HCT116 (cell line): ENCODE measurements around the gene CLCA4. TPM values are rescaled to one million over a fixed set of nuclear protein-coding genes. Genes with fewer than 3 reads are reported as not detected.

Source experiments
- ATAC-seq: fragments of 200-7000 bp; cut with Tn5 transposase; 2 replicates; pipeline ENCODE4 v1.9.1; 2020; ENCODE audit warnings: mild to moderate bottlenecking, moderate library complexity
- BruUV-seq: library from RNA; stranded (reverse); fragments of 400-500 nt; replicated peaks from 2 replicates; lab custom pipeline; 2021; lab: Mats Ljungman, UMichigan
- CTCF ChIA-PET: fragments of 300-600 bp; sonication (Branson Sonifier 250); formaldehyde crosslinking; loops from one replicate; lab custom pipeline; 2021; ENCODE audit warnings: antibody characterized with exemption; lab: Charles Lee
- POLR2A ChIA-PET: fragments of 300-600, 350-600 bp; sonication (Branson Sonifier 250); formaldehyde crosslinking; loops from one replicate; lab custom pipeline; 2021; ENCODE audit warnings: antibody characterized with exemption; lab: Charles Lee
- RAD21 ChIA-PET, 2 experiments: fragments of 300-600 bp; sonication (Branson Sonifier 250); formaldehyde crosslinking; loops; one replicate each; lab custom pipeline; 2023; ENCODE audit warnings: low total read pairs in 2 of 2; ENCODE audit not compliant: uncharacterized antibody in 2 of 2, unreplicated experiment in 2 of 2, low non-redundant PET in 1 of 2; lab: Charles Lee
- DNase-seq: peaks from one replicate; pipeline ENCODE4 v3.0.0-alpha.2; 2010; ENCODE audit warnings: low read depth, low spot score
- H2AFZ ChIP-seq: fragments of 200-600 bp; shearing (Covaris generic), sonication (generic); 2 replicates; pipeline ENCODE4 v1.6.1; 2017; ENCODE audit warnings: low read depth, mixed run types, mixed read lengths, antibody characterized with exemption, low read length; ENCODE audit not compliant: poor library complexity, severe bottlenecking
- H3K27ac ChIP-seq: 2 replicates; pipeline ENCODE4 v1.5.1; 2012; ENCODE audit warnings: low read depth, low read length
- H3K27me3 ChIP-seq: fragments of 200-600 bp; sonication (generic); 2 replicates; pipeline ENCODE4 v1.6.1; 2016; ENCODE audit warnings: mixed run types, low read length, mixed read lengths; ENCODE audit not compliant: insufficient read depth
- H3K36me3 ChIP-seq, 2 experiments: fragments of 200-500 bp in 1 of 2; fragments of 200-600 bp in 1 of 2; sonication (Bioruptor generic) in 1 of 2; sonication (generic) in 1 of 2; 2 replicates each; pipeline versions ENCODE4 v1.5.1 to v1.6.1; 2014 to 2016; ENCODE audit warnings: low read length in 2 of 2, inconsistent platforms in 1 of 2, mixed read lengths in 1 of 2, mixed run types in 1 of 2; ENCODE audit not compliant: insufficient read depth in 2 of 2, control insufficient read depth in 1 of 2
- H3K4me1 ChIP-seq, 2 experiments: fragments of 200-600 bp in 1 of 2; sonication (generic) in 1 of 2; 2 replicates each; pipeline versions ENCODE4 v1.5.1 to v1.6.1; 2012 to 2017; ENCODE audit warnings: low read length in 2 of 2, inconsistent platforms in 1 of 2, mild to moderate bottlenecking in 1 of 2, mixed read lengths in 1 of 2, mixed run types in 1 of 2, moderate library complexity in 1 of 2; ENCODE audit not compliant: insufficient read depth in 2 of 2, control insufficient read depth in 1 of 2
- H3K4me2 ChIP-seq: fragments of 200-600 bp; sonication (generic); 2 replicates; pipeline ENCODE4 v1.6.1; 2017; ENCODE audit warnings: mixed run types, low read length, mixed read lengths
- H3K4me3 ChIP-seq, 2 experiments: fragments of 200-600 bp in 1 of 2; sonication (generic) in 1 of 2; replicated peaks in 1 of 2; 2 replicates each; pipeline ENCODE4 v1.5.1; 2011 to 2016; ENCODE audit warnings: low read length in 2 of 2, control low read depth in 1 of 2, low read depth in 1 of 2, mild to moderate bottlenecking in 1 of 2, mixed read lengths in 1 of 2, mixed run types in 1 of 2
- H3K79me2 ChIP-seq: fragments of 200-600 bp; sonication (generic); 2 replicates; pipeline ENCODE4 v1.6.1; 2017; ENCODE audit warnings: mild to moderate bottlenecking, mixed run types, low read length, moderate library complexity, mixed read lengths; ENCODE audit not compliant: insufficient read depth
- H3K9ac ChIP-seq: fragments of 200-600 bp; sonication (generic); 2 replicates; pipeline ENCODE4 v1.6.1; 2016; ENCODE audit warnings: low read length, mixed read lengths
- H3K9me2 ChIP-seq: fragments of 200-600 bp; sonication (generic), shearing (Covaris generic); 2 replicates; pipeline ENCODE4 v1.6.1; 2017; ENCODE audit warnings: mixed run types, mild to moderate bottlenecking, moderate library complexity; ENCODE audit not compliant: insufficient read depth
- H3K9me3 ChIP-seq, 2 experiments: fragments of 200-500 bp in 1 of 2; fragments of 200-600 bp in 1 of 2; sonication (Bioruptor generic) in 1 of 2; sonication (generic) in 1 of 2; 2 replicates each; pipeline ENCODE4 v1.6.1; 2014 to 2017; ENCODE audit warnings: low read length in 2 of 2, mixed read lengths in 2 of 2, inconsistent platforms in 1 of 2, low read depth in 1 of 2, mild to moderate bottlenecking in 1 of 2, mixed run types in 1 of 2, moderate library complexity in 1 of 2; ENCODE audit not compliant: control insufficient read depth in 1 of 2, insufficient read depth in 1 of 2
- H4K20me1 ChIP-seq: fragments of 200-600 bp; sonication (generic), shearing (Covaris generic); 2 replicates; pipeline ENCODE4 v1.6.1; 2017; ENCODE audit warnings: mixed run types, mild to moderate bottlenecking, moderate library complexity; ENCODE audit not compliant: insufficient read depth
- CBX3 ChIP-seq: IDR thresholded peaks from 2 replicates; pipeline ENCODE4 v1.6.1; 2012; ENCODE audit warnings: low read depth
- CEBPB ChIP-seq: IDR thresholded peaks from 2 replicates; pipeline ENCODE4 v1.6.1; 2012; ENCODE audit warnings: low read depth
- EGR1 ChIP-seq: IDR thresholded peaks from 2 replicates; pipeline ENCODE4 v1.6.1; 2012; ENCODE audit warnings: low read depth
- ELF1 ChIP-seq: IDR thresholded peaks from 2 replicates; pipeline ENCODE4 v1.6.1; 2012; ENCODE audit warnings: low read depth, borderline replicate concordance
- EZH2 ChIP-seq: fragments of 200-600 bp; sonication (generic); IDR thresholded peaks from 2 replicates; pipeline ENCODE4 v1.6.1; 2017; ENCODE audit warnings: antibody characterized with exemption, mixed run types
- EZH2phosphoT487 ChIP-seq: fragments of 200-600 bp; IDR thresholded peaks from 2 replicates; pipeline ENCODE4 v1.6.1; 2018; ENCODE audit warnings: antibody characterized with exemption, borderline replicate concordance
- FOSL1 ChIP-seq: IDR thresholded peaks from 2 replicates; pipeline ENCODE4 v1.6.1; 2012; ENCODE audit warnings: low read depth
- JUND ChIP-seq: IDR thresholded peaks from 2 replicates; pipeline ENCODE4 v1.6.1; 2012
- MAX ChIP-seq: IDR thresholded peaks from 2 replicates; pipeline ENCODE4 v1.6.1; 2012
- POLR2A ChIP-seq: IDR thresholded peaks from 2 replicates; pipeline ENCODE4 v1.7.0; 2011; ENCODE audit warnings: borderline replicate concordance; ENCODE audit not compliant: insufficient read depth, insufficient read length; ENCODE audit errors: extremely low read depth
- POLR2AphosphoS5 ChIP-seq: IDR thresholded peaks from 2 replicates; pipeline ENCODE4 v1.6.1; 2011; ENCODE audit warnings: mild to moderate bottlenecking, low read depth, low read length, moderate library complexity
- REST ChIP-seq: IDR thresholded peaks from 2 replicates; pipeline ENCODE4 v1.6.1; 2012; ENCODE audit warnings: low read depth
- SIN3A ChIP-seq: IDR thresholded peaks from 2 replicates; pipeline ENCODE4 v1.6.1; 2012; ENCODE audit warnings: low read depth
- SP1 ChIP-seq: IDR thresholded peaks from 2 replicates; pipeline ENCODE4 v1.6.1; 2012; ENCODE audit warnings: low read depth
- SRF ChIP-seq: IDR thresholded peaks from 2 replicates; pipeline ENCODE4 v1.6.1; 2012; ENCODE audit warnings: low read depth
- TCF7L2 ChIP-seq: IDR thresholded peaks from 2 replicates; pipeline ENCODE4 v1.7.0; 2011; ENCODE audit warnings: borderline replicate concordance, inconsistent platforms; ENCODE audit not compliant: insufficient read depth, insufficient read length; ENCODE audit errors: extremely low read depth
- YY1 ChIP-seq: IDR thresholded peaks from 2 replicates; pipeline ENCODE4 v1.6.1; 2011; ENCODE audit warnings: low read length, low read depth, moderate library complexity, mild to moderate bottlenecking; ENCODE audit not compliant: insufficient replicate concordance; ENCODE audit errors: extremely low read depth
- ZFX ChIP-seq: fragments of 450-650 bp; IDR thresholded peaks from 2 replicates; pipeline ENCODE4 v1.6.1; 2017
- ZNF274 ChIP-seq: fragments of 200-500 bp; sonication (Bioruptor generic); IDR thresholded peaks from 2 replicates; pipeline ENCODE4 v1.6.1; 2014; ENCODE audit warnings: mild to moderate bottlenecking, low read depth, low read length, inconsistent platforms
- intact Hi-C: fragments of 100-400 bp; cut with micrococcal nuclease; formaldehyde crosslinking; loops from 2 replicates; pipeline ENCODE4 v1.10.0; 2022
- total RNA-seq: library from RNA; stranded (reverse); gene quantifications from one replicate; pipeline ENCODE4 v1.2.1, GENCODE V29; 2021; ENCODE audit not compliant: unreplicated experiment

CLCA4 gene
- total RNA-seq, 1 experiment from 2014 or later, result not detected

GRCh38 chr1:86516335-86516734 is 30.5 kb upstream of the CLCA4 start (continued):
- TF ChIP-seq REST (no peak), CEBPB (no peak), MAX (no peak), EGR1 (no peak)

- Histone ChIP-seq H4K20me1 (no peaks in the 10 kb centered on the region), H3K4me2 (no peak overlapping the region), H3K79me2 (no peaks in the 10 kb centered on the region), H3K9me3 (no peaks in the 10 kb centered on the region), H3K27ac (no peak overlapping the region), H2AFZ (peak overlapping the region; percentile 0), H3K4me3 (no peak overlapping the region), H3K4me1 (peaks cover 0 to 26% of the 10 kb centered on the region in 2 experiments; a peak in 2 of 4 replicates), H3K9ac (no peak overlapping the region), H3K27me3 (no peaks in the 10 kb centered on the region), H3K36me3 (no peaks in the 10 kb centered on the region), H3K9me2 (no peaks in the 10 kb centered on the region)
- ChIA-PET RAD21 (no interaction called here), CTCF (interaction anchor here (0.9 kb wide), 1 partner anchor 9 kb away, joined by 3 read pairs; no protein-coding TSS in a partner anchor), POLR2A (no interaction called here)
- intact Hi-C loops, result loop anchor here (5.0 kb wide), 1 partner anchor 170 kb away; no protein-coding TSS in a partner anchor
- BruUV-seq, result no TSS peak
- DNase-seq (peak; percentile 19), ATAC-seq (peak; percentile 71; the same call in 1 of the 2 replicates)
- TF ChIP-seq FOSL1, result peak; percentile 48
- TF ChIP-seq EZH2, result no peak
- no peak for TF ChIP-seq ZNF274
- no peak for TF ChIP-seq SP1
- TF ChIP-seq TCF7L2, result no peak
- TF ChIP-seq POLR2A, result no peak
- 0 out of 2 replicates have a peak, but pooled peaks have one; percentile 4 for TF ChIP-seq CEBPB
- peak; percentile 36; the same call in 1 of the 2 replicates for TF ChIP-seq MAX
- no peak for TF ChIP-seq EZH2phosphoT487
- no peak for TF ChIP-seq POLR2AphosphoS5
- no peak for TF ChIP-seq ZFX
- no peak; the same call in 1 of the 2 replicates for TF ChIP-seq JUND
- TF ChIP-seq YY1, result no peak
- 0 out of 2 replicates have a peak, but pooled peaks have one; percentile 43 for TF ChIP-seq CBX3
- no peak for TF ChIP-seq SRF
- no peak for TF ChIP-seq SIN3A
- no peak for TF ChIP-seq REST
- TF ChIP-seq ELF1, result no peak
Measured at GRCh38 chr1:86517336-86517735, 29.5 kb upstream of the CLCA4 start.
